ENCODE results near the gene KLHL29. TPM values are rescaled to one million over a fixed set of nuclear protein-coding genes. Genes with fewer than 3 reads are reported as not detected.

The KLHL29 gene
- total RNA-seq, 4 donors from 2014 or later, result 4.8 to 17.0 (median 10.5) TPM

DNA sequence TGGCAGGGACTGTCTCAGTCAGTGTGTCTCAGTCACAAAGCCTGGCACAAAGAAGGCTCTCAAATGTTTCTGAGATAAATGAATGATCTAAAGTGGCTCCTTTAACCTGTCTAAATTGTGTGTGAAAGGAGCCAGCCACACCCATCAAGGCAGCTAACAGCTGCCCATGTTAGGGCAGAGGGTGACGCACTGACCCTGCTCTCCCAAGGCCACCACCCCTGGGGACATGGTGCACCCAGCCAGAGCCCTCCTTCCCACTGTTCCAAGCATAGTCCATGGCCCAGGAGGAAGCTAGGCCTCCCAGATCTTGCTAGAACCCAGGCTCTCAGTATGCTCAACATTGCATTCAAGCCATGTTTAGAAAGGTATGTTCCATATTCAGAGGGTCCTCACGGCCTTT, 100.3 kb downstream of the KLHL29 start:
- H3K27me3 ChIP-seq, result no peaks in the 10 kb centered on the region
- intact Hi-C loops (cut with DNase I; ENCODE audit: low total_unique reads), result no loop called here
- H3K36me3 ChIP-seq, result no peaks in the 10 kb centered on the region
- peaks cover 0 to 7% of the 10 kb centered on the region in 2 donors for H3K4me1 ChIP-seq
- no peaks in the 10 kb centered on the region for H3K9me3 ChIP-seq
- no peak overlapping the region for H3K27ac ChIP-seq
- DNase-seq, result peak in 1 of 2 donors; percentile 9
- H3K4me3 ChIP-seq, result no peak overlapping the region
- TF ChIP-seq, protein P1, sequence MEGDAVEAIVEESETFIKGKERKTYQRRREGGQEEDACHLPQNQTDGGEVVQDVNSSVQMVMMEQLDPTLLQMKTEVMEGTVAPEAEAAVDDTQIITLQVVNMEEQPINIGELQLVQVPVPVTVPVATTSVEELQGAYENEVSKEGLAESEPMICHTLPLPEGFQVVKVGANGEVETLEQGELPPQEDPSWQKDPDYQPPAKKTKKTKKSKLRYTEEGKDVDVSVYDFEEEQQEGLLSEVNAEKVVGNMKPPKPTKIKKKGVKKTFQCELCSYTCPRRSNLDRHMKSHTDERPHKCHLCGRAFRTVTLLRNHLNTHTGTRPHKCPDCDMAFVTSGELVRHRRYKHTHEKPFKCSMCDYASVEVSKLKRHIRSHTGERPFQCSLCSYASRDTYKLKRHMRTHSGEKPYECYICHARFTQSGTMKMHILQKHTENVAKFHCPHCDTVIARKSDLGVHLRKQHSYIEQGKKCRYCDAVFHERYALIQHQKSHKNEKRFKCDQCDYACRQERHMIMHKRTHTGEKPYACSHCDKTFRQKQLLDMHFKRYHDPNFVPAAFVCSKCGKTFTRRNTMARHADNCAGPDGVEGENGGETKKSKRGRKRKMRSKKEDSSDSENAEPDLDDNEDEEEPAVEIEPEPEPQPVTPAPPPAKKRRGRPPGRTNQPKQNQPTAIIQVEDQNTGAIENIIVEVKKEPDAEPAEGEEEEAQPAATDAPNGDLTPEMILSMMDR (IDR thresholded peaks at IDR 0.05), result no peak
- TF ChIP-seq POLR2A (IDR thresholded peaks at IDR 0.05), result no peak

DNA sequence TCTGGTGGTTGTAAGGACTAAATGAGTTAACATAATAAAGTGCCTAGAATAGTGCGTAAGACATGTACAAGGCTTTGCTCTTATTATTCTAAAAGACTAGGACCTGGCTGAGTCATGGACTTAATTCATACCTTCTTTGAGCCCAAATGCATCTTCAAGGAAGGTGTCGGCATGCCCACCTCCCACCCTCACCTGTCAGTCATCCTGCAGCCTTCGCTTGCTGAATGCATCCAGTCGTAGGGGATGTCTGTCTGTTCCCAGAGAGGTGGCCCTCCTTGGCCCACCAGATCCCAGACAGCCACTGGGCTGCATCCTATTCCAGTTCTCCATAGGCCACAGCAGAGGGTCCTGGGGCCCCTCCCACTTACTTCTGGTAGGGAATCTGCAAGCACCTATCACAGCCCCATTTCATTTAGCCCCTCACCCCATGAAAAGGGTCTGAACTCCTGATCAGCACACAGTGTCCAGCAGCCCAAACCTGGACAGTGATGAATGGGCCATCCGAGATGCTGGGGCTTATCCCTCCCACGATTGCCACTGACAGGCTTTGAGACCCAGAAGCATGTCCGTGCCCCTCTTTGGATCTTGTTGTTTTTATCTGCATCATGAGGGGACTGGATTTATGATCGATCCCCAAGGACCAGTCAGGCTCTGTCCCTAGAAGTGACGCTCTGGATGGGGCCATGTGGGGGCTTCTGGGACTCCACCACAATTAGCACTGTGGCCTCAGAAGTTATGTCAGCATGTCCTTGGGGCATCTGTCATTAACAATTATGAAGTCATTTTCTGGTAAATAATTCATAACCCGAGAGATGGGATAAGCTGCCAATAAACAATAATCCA, 101.1 kb downstream of the KLHL29 start:
- Histone ChIP-seq H3K4me3 (no peak overlapping the region), H3K9me3 (no peaks in the 10 kb centered on the region), H3K4me1 (no peaks in the 10 kb centered on the region), H3K27me3 (no peaks in the 10 kb centered on the region), H3K36me3 (no peaks in the 10 kb centered on the region), H3K27ac (no peak overlapping the region)
- intact Hi-C loops (cut with DNase I; ENCODE audit: low total_unique reads), result no loop called here
- DNase-seq, result peak in 1 of 2 donors; percentile 7
- no peak for TF ChIP-seq POLR2A (IDR thresholded peaks at IDR 0.05)
- TF ChIP-seq, protein P1 (IDR thresholded peaks at IDR 0.05), result no peak

DNA sequence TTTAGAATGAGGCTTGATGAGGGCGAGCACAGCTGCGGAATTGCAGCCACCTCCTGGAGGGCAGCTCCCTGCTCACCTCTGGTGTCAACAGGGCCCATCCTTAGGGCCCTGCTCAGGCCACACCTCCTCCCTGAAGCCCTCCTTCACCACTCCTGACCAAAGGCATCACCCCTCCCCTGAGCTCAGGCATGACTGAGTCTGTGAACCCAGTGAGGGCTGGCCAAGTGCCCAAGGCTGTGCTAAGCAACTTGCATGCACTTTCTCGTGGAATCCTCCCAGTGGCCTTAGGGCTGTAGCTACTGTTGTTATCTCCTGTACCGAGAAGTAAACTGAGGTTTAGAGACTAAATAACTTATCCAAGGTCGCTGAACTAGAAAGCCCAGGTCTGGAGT, 101.7 kb downstream of the KLHL29 start:
- Histone ChIP-seq H3K4me3 (no peak overlapping the region), H3K9me3 (no peaks in the 10 kb centered on the region), H3K27ac (no peak overlapping the region), H3K36me3 (no peaks in the 10 kb centered on the region), H3K27me3 (no peaks in the 10 kb centered on the region), H3K4me1 (no peaks in the 10 kb centered on the region)
- DNase-seq, result peak in 1 of 2 donors; percentile 28
- intact Hi-C loops (cut with DNase I; ENCODE audit: low total_unique reads), result no loop called here
- TF ChIP-seq, protein P1 (IDR thresholded peaks at IDR 0.05), result no peak
- TF ChIP-seq POLR2A (IDR thresholded peaks at IDR 0.05), result no peak

DNA sequence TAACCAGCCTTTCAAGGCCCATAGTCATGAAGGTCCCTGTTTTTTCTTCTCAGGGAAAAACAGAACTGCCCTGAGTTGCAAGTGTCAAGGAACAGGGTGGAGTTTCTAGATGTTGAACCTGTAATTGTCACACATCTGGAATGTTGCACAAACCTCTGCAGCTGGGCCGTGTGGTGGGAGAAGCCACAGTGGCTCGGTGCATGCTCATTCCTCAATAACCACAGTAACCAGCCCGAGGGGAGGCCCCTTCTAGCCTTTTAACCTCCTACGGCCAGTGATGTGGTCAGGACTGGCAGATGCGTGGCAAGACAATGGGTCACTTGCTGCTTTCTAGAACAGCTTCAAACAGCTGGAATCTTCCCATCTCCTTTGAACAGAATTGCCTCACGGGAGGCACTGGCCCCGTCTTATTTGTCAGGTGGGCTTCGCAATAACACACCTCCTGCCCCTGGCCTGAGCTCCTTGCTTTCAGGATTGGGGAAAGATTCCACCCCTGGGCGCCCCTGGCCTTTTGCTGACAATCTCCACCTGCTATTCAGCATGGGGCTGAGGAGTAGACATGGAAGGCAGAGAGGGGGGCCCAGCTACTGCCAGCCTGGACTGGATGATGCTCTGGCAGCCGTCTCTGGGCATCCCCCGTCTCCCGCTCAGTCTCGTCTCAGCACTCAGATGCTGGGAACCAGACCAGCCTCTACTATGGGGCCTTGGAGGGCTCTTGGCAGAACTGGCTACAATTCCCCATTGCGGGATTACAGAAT, 102.9 kb downstream of the KLHL29 start:
- no peaks in the 10 kb centered on the region for H3K27me3 ChIP-seq
- no peak for TF ChIP-seq POLR2A (IDR thresholded peaks at IDR 0.05)
- TF ChIP-seq, protein P1 (IDR thresholded peaks at IDR 0.05), result no peak
- no peaks in the 10 kb centered on the region for H3K4me1 ChIP-seq
- H3K4me3 ChIP-seq, result no peak overlapping the region
- no peak for DNase-seq
- H3K27ac ChIP-seq, result no peak overlapping the region
- no peaks in the 10 kb centered on the region for H3K36me3 ChIP-seq
- intact Hi-C loops (cut with DNase I; ENCODE audit: low total_unique reads), result no loop called here
- no peaks in the 10 kb centered on the region for H3K9me3 ChIP-seq

DNA sequence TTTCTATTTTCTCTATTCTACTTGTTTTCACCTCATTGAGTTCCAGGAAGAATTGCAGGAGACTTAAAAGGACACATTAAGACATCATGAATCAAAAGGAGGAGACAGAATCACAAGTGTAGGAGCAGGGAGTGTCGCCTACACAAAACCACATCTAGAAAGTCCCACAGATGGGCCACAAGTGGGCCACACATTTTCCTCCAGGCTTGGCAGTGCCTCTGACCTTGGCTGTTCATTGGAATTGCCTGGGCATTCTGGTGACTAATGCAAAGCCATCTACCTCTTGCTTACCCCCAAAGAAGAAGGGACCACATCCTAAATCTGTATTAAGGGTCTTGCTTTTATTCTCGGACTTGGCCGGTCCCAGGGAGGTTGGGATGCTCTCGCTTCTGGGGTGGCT, 103.6 kb downstream of the KLHL29 start:
- Histone ChIP-seq H3K27ac (no peak overlapping the region), H3K9me3 (no peaks in the 10 kb centered on the region), H3K36me3 (no peaks in the 10 kb centered on the region), H3K27me3 (no peaks in the 10 kb centered on the region), H3K4me3 (no peak overlapping the region), H3K4me1 (no peaks in the 10 kb centered on the region)
- TF ChIP-seq, protein P1 (IDR thresholded peaks at IDR 0.05), result no peak
- TF ChIP-seq POLR2A (IDR thresholded peaks at IDR 0.05), result no peak
- DNase-seq, result no peak
- intact Hi-C loops (cut with DNase I; ENCODE audit: low total_unique reads), result no loop called here
